Esophagus muscularis mucosa (tissue), 3 donors: Measurements from ENCODE around the gene MAL.

Source experiments
- POLR2AphosphoS5 ChIP-seq, 2 donors: sonication (generic); formaldehyde crosslinking; IDR thresholded peaks; one replicate each; pipeline ENCODE4 v1.6.1; 2017; ENCODE audit warnings: antibody characterized with exemption in 2 of 2
- TF ChIP-seq, protein P1 (sequence below), 3 experiments: fragments of 200-600 bp in 2 of 3; fragments of 450-650 bp in 1 of 3; sonication (generic) in 2 of 3; IDR thresholded peaks; one replicate each; pipeline ENCODE4 v1.5.1; 2017 to 2019; ENCODE audit warnings: antibody characterized with exemption in 3 of 3, mild to moderate bottlenecking in 2 of 3, moderate library complexity in 1 of 3

DNA sequence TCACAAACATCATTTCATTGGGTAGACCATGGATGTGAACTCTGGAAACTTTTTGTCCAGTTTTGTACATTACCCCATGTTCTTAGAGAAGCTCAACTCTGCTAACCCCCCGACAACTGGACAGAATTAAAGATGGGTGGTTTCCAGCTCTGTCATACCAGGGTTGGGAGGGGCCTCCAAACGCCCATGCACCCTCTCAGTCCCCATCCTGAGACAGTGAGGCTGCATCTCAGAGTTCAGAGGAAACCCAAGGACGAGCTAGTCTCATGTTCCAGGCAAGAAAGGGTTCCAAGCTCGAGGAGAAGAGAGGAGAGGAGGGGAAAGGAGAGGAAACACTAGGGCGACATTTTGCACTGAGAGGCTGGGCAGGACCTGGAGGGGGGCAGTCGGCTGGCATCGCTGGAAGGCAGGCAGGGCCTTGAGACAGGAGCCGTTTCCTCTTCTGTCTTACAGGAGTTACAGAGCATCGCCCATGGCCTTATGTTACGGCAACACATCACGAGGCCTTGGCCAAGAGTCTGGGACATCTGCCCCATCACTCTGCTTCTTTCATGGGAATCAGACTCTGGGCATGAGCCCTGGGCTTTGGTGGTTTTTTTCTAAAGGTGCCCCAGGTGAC is 16.4 kb downstream of the MAL start:
- TF ChIP-seq, protein P1, sequence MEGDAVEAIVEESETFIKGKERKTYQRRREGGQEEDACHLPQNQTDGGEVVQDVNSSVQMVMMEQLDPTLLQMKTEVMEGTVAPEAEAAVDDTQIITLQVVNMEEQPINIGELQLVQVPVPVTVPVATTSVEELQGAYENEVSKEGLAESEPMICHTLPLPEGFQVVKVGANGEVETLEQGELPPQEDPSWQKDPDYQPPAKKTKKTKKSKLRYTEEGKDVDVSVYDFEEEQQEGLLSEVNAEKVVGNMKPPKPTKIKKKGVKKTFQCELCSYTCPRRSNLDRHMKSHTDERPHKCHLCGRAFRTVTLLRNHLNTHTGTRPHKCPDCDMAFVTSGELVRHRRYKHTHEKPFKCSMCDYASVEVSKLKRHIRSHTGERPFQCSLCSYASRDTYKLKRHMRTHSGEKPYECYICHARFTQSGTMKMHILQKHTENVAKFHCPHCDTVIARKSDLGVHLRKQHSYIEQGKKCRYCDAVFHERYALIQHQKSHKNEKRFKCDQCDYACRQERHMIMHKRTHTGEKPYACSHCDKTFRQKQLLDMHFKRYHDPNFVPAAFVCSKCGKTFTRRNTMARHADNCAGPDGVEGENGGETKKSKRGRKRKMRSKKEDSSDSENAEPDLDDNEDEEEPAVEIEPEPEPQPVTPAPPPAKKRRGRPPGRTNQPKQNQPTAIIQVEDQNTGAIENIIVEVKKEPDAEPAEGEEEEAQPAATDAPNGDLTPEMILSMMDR (IDR thresholded peaks at IDR 0.05) = no peak
- no peak for TF ChIP-seq POLR2AphosphoS5 (IDR thresholded peaks at IDR 0.05)
